Lower lobe of right lung (tissue), 2 donors: ENCODE data around the gene KIAA1755. TPM values are rescaled to one million over a fixed set of nuclear protein-coding genes. Genes with fewer than 3 reads are reported as not detected.

Experiments
- ATAC-seq, 2 donors: fragments of 200-7000 bp; cut with Tn5 transposase; one replicate each; pipeline ENCODE4 v1.9.1; 2020 to 2022; ENCODE audit warnings: mild to moderate bottlenecking in 2 of 2, moderate library complexity in 2 of 2
- DNase-seq: peaks from one replicate; pipeline ENCODE4 v3.0.0-alpha.2; 2020
- H3K27ac ChIP-seq: fragments of 200-600 bp; one replicate; pipeline ENCODE4 v1.8.0; 2022
- H3K27me3 ChIP-seq: fragments of 200-600 bp; one replicate; pipeline ENCODE4 v1.8.0; 2022; ENCODE audit warnings: low read depth
- H3K36me3 ChIP-seq: fragments of 200-600 bp; one replicate; pipeline ENCODE4 v1.8.0; 2022; ENCODE audit warnings: mild to moderate bottlenecking
- H3K4me1 ChIP-seq: fragments of 200-600 bp; one replicate; pipeline ENCODE4 v1.8.0; 2022
- H3K4me3 ChIP-seq: fragments of 200-600 bp; one replicate; pipeline ENCODE4 v1.8.0; 2022; ENCODE audit warnings: mild to moderate bottlenecking
- H3K9me3 ChIP-seq: fragments of 200-600 bp; one replicate; pipeline ENCODE4 v1.8.0; 2022
- intact Hi-C: fragments of 100-400 bp; cut with DNase I; formaldehyde crosslinking; loops from one replicate; pipeline ENCODE4 v1.11.0; 2022
- total RNA-seq: library from RNA; stranded (reverse); fragmentation: NEBNext Ultra II Directional; extraction: Animal tissue kit (Norgen Biotek cat#: 25700); gene quantifications from one replicate; pipeline ENCODE4 v1.2.1, GENCODE V29; 2021
- TF ChIP-seq, protein P1 (sequence below): fragments of 200-600 bp; IDR thresholded peaks from one replicate; pipeline ENCODE4 v1.8.0; 2022; ENCODE audit warnings: antibody characterized with exemption, mild to moderate bottlenecking
- donor health status: DM: no; HTN: yes; CAD: no; lungs with severe emphysema.

Gene KIAA1755
- total RNA-seq, 1 donor from 2014 or later, result 1.3 TPM

DNA sequence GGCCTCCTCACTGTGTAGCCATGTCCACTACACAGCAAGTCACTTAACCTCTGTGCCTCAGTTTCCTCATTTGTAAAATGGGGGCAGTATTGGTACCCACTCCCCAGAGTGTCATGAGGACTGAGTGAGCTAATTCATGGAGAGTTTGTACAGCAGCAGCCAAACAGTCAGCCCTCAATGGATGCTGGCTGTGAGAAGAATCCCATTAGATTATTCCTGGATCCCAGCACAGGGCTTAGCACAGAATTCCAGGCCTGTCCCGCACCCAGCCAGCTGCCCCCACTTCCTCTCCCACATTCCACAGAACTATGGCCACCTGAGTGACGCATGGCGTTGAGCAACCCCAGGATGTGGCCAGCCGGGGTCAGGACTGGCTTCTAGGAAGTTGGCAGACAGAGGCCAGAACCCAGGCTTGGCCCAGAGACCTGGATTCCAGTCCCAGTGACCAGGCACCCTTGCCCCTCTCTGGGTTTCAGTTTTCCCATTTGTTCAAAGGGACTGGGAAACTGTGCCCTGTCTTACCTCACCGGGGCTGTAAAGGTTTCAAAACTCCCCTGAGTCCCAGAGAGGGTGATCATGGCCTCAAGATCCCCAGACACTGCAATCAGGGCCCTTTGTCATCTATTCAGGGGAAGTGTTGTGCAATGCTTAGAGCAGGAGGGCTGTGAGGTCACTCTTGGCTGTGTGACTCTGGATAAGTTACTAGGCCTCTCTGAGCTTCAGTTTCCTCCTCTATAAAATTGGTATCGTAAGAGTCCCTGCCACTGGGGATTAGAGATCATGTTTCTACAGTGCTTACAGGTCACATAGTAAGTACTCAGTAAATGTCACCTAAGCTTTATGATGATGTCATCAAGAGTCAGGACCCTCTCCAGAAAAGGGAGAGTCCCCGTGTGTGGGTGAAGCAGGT, 92.4 kb downstream of the KIAA1755 start:
- Histone ChIP-seq H3K4me3 (no peak overlapping the region), H3K4me1 (peaks cover 61% of the 10 kb centered on the region), H3K9me3 (no peaks in the 10 kb centered on the region), H3K27me3 (no peaks in the 10 kb centered on the region), H3K27ac (peak overlapping the region; percentile 79), H3K36me3 (no peaks in the 10 kb centered on the region)
- intact Hi-C loops, result loop anchor here (10.0 kb wide), 1 partner anchor 93 kb away; no protein-coding TSS in a partner anchor
- peak; percentile 50 to 61 for ATAC-seq
- peak; percentile 82 for DNase-seq
- TF ChIP-seq, protein P1, sequence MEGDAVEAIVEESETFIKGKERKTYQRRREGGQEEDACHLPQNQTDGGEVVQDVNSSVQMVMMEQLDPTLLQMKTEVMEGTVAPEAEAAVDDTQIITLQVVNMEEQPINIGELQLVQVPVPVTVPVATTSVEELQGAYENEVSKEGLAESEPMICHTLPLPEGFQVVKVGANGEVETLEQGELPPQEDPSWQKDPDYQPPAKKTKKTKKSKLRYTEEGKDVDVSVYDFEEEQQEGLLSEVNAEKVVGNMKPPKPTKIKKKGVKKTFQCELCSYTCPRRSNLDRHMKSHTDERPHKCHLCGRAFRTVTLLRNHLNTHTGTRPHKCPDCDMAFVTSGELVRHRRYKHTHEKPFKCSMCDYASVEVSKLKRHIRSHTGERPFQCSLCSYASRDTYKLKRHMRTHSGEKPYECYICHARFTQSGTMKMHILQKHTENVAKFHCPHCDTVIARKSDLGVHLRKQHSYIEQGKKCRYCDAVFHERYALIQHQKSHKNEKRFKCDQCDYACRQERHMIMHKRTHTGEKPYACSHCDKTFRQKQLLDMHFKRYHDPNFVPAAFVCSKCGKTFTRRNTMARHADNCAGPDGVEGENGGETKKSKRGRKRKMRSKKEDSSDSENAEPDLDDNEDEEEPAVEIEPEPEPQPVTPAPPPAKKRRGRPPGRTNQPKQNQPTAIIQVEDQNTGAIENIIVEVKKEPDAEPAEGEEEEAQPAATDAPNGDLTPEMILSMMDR, result no peak

DNA sequence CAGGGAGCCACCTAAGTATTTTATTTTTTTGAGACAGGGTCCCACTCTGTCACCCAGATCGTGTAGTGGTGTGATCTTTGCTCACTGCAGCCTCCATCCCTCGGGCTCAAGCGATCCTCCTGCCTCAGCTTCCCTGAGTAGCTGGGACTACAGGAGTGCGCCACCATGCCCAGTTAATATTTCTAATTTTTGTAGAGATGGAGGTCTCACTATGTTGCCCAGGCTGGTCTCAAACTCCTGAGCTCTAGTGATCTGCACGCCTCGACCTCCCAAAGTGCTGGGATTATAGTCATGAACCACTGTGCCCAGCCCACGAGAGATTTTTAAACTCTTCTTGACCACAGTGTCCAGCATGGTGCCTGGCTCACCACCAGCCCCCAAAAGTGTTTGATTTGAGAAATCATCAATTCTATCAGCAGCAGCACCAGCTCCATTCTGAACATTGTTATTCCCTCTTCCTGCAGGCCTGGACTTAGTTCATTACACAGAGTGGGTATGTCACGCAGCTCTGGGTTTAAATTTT, 93.1 kb downstream of the KIAA1755 start:
- intact Hi-C loops, result loop anchor here (10.0 kb wide), 1 partner anchor 93 kb away; no protein-coding TSS in a partner anchor
- no peaks in the 10 kb centered on the region for H3K9me3 ChIP-seq
- TF ChIP-seq, protein P1, result no peak
- H3K27ac ChIP-seq, result peak overlapping the region; percentile 79
- ATAC-seq (no peak), DNase-seq (no peak)
- H3K27me3 ChIP-seq, result no peaks in the 10 kb centered on the region
- no peak overlapping the region for H3K4me3 ChIP-seq
- peaks cover 66% of the 10 kb centered on the region for H3K4me1 ChIP-seq
- H3K36me3 ChIP-seq, result no peaks in the 10 kb centered on the region

DNA sequence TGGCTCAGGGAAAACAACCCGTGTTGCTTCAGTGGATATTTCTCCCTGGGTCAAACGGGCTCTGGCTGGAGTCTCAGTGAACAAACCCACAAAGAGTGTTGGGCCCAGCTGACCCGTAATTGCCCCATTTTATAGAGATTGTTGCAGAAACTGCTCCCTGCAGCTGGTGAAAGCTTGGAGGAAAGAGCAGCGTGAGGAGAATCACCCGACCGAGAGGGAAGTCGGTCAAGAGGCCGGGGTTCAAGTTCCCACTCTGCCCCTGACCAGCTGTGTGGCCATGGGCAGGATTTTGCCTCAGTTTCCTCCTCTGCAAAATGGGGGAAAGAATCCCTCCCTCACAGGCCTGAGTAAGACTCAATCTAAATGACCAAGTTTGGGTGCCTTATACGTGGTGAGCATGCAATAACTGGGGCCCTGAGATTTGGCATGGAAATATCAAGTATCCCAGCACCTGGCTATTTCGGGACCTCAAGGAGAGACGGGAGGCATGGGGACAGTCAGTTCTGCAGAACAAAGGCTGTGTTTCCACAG, 93.8 kb downstream of the KIAA1755 start:
- ATAC-seq, result no peak
- Histone ChIP-seq H3K9me3 (no peaks in the 10 kb centered on the region), H3K4me1 (peaks cover 71% of the 10 kb centered on the region), H3K36me3 (no peaks in the 10 kb centered on the region), H3K4me3 (no peak overlapping the region), H3K27ac (no peak overlapping the region), H3K27me3 (no peaks in the 10 kb centered on the region)
- TF ChIP-seq, protein P1, result no peak
- no peak for DNase-seq
- intact Hi-C loops, result loop anchor here (10.0 kb wide), 1 partner anchor 92 kb away; no protein-coding TSS in a partner anchor

DNA sequence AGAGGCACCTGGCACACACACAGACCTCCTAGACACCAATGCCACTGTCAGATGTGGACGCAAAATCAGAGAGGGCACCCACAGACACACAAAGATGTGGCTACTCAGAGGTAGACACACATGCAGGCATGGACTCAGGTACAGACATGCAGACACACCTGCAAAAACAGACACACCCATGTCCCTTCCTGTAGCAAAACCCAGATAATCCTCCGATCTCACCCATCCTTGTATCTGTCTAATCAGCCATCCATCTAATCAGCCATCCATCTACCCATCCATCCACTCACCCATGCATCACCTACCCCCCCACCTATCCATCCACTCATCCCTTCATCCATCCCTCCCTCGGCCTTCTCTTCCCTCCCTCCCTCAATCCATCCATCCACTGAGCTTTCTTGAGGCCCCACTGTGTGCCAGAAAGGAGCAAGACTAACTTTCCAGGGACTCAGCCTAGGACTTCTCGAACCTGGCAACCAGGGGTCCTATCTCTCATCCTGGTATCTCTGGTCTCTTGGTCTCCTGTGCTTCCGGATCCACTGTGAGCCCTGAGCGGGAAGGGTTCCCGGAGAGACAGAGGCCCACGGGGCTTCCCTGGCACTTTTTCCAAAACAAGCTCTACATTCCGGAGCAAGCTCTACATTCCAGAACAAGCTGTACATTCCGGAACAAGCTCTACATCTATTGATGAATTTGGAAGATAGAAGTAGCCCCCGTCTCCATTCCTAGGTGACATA, 94.4 kb downstream of the KIAA1755 start:
- intact Hi-C loops, result loop anchor here (10.0 kb wide), 1 partner anchor 91 kb away; no protein-coding TSS in a partner anchor
- Histone ChIP-seq H3K27me3 (no peaks in the 10 kb centered on the region), H3K27ac (no peak overlapping the region), H3K9me3 (no peaks in the 10 kb centered on the region), H3K36me3 (peaks cover 5% of the 10 kb centered on the region), H3K4me3 (no peak overlapping the region), H3K4me1 (peaks cover 72% of the 10 kb centered on the region)
- ATAC-seq (no peak), DNase-seq (no peak)
- TF ChIP-seq, protein P1, result no peak
